GM18508 (cell line): Measurements from ENCODE around the gene NUTM2E.
"Not testable (repeated sequence)": the region's sequence is repeated elsewhere in the genome, so short reads cannot be mapped to it uniquely, and the experiment has no call there.

Source experiments
- ATAC-seq: cut with Tn5 transposase; IDR thresholded peaks from one replicate; pipeline ENCODE4 v1.9.1; 2021; ENCODE audit warnings: moderate number of reproducible peaks; ENCODE audit not compliant: insufficient read depth, unreplicated experiment

Gene NUTM2E, protein sequence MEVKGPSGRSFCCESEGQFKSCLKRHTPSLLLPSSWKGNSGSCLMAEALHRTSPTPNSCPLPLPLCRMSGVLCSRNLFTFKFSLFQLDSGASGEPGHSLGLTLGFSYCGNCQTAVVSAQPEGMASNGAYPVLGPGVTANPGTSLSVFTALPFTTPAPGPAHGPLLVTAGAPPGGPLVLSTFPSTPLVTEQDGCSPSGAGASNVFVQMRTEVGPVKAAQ (N-terminal part only)

DNA sequence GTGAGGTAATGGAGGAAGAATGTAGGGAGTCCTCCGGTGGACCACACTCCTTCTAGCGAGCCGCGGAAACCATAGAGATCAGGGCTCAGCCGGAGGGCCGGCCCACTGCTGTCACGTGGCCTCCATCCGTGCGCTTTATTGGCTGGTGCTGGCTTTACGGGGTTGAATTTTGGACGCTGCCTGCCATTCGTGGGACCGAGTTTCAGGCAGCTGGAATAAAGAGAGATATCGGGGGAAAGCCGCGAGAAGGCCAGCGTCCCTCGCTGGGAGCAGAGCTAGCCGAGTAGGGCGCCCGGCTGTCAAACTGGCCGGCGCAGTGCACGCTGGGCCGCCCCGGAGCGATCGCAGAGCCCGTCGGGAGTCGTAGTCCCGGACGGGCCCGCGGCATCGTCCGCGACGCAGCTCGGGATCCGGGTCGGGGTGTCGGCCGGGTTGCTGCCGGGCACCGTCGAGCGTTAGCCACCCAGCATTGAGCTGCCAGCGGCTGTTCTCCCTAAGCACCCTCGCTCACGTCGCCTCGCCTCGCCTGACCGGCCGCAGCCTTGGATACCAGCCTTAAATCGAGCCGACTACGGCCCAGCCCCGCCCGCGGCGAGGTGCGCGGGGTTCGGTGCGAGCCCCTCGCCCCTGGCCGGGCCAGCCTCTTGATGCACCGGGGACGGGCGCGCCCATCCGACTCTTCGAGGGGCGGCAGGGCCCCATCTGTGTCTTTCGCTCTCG lies at the start of gene NUTM2E:
Gene NUTM2E (plus strand): TSS at position 244 of the 720 bp plus-strand sequence. CDS start 15,002 bp downstream, outside the sequence.
- ATAC-seq = peak; percentile 91

DNA sequence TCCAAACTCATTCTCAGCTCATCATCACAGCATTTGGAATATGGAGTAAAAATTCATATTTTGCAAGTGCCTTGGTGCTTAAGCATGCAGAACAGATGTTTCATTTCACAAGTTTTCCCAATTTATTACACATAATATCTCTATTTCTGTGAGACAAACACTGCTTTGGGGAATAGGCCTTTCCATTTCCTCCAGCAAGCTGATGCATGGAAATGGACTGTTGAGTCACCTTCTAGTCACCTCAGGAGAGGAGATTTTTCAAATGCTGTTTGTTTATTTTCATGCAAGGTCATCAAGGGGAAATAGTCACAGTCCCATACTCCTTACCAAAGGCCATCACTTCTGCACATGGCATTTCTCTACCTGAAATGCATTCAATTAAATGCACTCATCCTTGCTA lies 48.5 kb upstream of the NUTM2E start:
- ATAC-seq = not testable (repeated sequence)

DNA sequence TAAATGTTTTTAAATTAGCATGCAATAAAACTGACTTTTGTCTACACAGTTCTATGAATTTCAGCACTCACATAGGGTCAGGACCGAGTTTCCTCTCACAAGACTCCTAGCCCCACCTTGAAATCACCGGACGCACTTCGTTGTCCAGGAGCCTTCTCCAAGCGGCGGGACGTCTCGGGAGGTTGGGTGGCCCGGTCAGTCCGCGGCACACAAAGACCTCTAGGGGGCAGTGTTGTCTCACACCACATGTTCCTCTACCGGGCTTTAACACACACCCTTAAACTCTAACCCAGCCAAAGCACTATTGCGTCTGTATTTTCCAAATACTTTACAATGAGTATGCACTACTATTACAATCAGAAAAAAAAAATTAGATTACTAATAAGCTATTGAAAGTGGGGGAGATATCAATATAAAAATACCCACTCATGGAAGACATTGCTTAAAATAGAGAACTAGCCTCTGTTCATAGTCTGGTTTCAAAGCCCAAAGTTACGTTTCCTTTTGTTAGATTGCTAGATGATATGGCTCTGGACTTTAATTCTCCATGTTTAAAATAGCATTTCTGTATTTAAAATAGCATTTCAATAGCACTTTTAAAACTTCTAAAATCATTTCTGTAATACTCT lies 47.1 kb upstream of the NUTM2E start:
- not testable (repeated sequence) for ATAC-seq

DNA sequence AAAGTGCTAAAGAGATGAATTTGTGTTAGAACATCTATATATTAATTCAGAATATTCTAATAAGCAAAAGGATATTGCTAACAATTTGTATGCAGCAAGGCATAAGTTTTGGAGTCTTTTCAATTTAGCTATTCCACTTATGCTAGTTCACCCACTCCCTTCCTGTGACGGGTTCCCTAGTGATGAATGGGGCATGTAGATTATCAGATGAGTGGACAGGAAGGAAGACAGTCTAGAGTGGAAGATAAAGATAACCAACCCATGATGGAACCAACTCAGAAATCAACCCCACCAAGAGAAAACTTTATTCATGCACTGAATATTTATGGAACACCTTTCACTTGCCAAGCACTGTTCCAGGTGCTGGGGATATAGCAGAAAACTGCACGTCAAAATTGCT lies 46.5 kb upstream of the NUTM2E start:
- not testable (repeated sequence) for ATAC-seq

DNA sequence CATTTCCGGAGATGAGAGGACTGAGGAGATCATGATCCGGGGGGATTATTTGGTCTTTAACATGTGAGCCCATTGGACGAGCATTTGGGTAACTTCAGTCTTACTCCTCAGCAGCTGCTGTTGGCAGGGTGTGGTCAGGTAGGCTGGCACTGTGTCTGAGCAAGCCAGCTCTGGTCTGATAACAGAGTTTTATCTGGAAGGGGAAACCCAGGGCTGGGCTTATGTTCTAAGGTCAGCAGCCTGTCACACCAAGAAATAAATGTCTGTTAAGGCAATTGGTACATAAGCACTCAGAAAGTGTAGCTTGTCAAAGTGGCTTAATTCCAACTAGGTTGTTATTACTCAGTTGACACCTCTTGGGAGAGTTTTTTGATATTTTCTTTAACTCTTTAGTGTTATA lies 45.0 kb upstream of the NUTM2E start:
- not testable (repeated sequence) for ATAC-seq

DNA sequence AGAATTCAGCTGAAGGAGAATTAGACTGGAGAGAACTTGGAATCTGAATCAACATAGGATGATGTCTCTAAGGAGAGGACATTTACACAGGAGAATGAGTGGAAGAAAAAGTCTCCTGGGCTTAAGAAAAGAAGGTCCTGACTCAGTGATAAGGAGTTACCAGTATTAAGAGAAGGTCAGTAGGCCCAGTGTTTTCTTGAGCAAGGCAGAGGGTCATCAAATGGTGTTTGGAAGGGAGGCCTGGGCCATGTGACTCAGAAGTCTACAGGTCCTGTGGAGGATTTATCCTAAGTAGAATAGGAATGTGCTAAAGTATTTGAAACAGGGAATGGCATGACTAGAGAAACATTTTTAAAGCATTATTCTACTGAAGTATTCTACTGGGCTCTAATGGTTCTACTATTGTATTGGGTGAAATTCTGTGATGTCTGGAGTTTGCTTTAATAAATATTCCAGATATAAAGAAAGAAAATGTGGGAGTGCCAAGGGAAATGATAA lies 39.0 kb upstream of the NUTM2E start:
- not testable (repeated sequence) for ATAC-seq

DNA sequence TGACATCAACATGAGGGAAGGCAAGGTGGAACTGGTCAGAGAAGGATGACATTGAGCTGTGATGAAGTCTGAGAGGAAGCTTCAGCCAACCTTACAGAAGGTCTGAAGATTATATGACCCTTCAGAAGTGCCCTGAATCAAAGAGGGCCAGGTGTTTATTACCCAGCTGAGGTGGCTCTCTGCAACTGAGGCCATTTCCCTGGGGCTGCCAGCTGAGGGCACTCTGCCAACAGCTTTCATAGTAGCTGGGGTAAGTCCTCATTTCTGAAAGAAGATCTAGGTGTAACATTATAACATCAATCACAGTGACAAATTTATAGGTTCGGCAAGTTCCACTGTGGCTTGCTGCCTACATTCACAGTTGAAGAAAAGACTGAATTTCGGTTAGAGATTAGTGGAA lies 37.2 kb upstream of the NUTM2E start:
- not testable (repeated sequence) for ATAC-seq

DNA sequence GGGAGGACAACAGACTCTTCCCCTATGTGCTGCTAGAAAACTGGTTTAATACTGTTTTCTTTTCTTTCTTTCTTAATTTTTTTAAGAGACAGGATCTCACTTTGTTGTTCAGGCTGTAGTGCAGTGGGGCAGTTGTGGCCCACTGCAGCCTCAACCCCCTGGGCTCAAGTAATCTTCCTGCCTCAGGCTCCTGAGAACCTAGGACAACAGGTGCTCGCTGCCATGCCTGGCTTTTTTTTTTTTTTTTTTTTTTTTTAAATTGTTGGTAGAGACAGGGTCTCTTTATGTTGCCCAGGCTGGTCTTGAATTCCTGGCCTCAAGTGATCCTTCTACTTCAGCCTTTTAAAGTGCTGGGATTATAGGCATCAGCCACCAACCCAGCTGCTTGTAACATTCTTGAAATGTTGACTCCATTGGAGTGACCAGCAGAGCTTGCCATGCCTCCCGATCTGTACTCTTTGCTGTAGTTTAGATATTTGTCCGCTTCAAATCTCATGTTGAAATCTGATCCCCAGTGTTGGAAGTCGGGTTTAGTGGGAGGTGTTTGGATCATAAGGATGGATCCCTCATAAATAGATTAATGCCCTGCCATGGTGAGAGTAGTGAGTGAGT lies 34.5 kb upstream of the NUTM2E start:
- not testable (repeated sequence) for ATAC-seq

DNA sequence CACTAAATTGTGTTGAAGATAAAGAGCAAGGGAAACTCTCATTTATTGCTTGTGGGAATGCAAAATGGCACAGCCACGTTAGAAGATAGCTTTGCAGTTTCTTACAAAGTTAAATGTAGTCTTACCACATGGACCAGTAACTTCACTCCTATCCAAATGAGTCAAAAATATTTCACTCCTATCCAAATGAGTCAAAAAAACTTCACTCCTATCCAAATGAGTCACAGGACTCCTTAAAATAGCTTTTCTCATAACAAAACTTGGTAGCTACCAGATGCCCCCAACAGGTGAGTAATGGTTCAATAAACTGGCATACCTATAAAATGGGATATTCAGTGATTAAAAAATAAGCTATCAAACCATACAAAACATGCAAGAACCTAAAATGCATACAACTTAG lies 27.2 kb upstream of the NUTM2E start:
- ATAC-seq = peak; percentile 72

DNA sequence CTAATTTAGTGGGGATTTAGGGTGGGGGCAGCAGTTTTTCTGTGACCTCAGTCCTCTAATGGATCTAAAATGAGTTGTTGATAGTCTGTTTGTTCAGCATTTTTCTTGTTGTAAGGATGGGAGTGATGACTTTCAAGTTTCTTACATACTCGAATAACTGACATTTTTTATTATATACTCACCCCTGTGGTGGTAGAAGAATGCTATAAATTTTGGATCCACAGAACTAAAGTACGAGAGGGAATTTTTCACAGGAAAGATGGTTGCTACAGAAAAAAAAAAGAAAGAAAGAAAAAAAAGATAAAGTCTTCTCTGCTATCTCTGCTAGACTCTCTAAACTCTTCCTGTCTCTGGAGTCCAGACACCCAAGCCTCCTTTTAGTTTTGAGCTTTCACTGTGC lies 20.7 kb upstream of the NUTM2E start:
- not testable (repeated sequence) for ATAC-seq

DNA sequence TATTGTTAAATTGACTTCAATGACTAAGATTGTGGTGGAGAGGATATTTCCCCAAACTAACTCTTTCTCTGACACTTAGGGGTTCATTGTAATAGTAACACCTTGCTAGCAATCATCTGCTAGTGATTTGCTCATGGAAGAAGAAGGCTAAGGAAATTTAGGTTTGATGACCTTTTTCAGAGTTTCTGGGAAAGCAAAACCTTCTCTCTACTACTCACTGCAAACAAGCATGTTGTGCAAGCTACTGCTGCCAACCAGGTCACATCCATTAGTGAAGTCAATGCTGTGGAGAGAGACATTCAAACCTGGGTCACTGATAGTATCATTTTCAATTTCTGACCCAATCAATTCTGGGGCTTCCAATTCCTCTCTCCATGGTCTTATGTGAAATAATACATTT lies 14.6 kb upstream of the NUTM2E start:
- ATAC-seq = not testable (repeated sequence)

DNA sequence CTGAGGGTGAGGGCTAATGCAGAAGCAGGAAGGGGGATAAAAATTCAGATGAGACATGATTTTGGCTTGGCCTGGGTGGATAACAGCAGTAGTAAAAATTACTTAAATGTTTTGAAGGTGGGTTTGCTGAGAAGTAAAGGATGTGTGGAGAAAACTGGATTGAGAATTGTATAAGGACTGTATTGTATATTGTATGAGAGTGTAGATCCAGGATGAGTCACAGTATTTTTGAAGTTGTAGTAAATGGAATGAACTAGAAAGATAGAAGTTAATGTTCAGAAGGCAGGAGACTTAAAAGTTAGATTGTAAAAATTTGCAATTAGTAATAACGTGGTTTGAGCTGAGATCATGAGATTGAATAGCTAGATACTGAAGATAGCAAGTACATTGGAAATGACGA lies 10.2 kb upstream of the NUTM2E start:
- ATAC-seq = not testable (repeated sequence)

DNA sequence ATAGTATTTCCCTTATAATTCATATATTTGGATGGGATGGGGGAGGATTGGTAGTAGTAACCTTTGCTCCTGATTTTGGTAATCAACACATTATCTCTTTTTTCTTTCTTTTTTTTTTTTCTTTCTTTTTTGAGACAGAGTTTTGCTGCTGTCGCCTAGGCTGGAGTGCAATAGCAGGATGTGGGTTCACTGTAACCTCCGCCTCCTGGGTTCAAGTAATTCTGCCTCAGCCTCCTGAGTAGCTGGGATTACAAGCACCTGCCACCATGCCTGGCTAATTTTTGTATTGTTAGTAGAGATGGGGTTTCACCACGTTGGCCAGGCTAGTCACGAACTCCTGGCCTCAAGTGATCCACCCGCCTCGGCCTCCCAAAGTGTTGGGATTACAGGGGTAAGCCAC lies 3.2 kb upstream of the NUTM2E start:
- not testable (repeated sequence) for ATAC-seq

DNA sequence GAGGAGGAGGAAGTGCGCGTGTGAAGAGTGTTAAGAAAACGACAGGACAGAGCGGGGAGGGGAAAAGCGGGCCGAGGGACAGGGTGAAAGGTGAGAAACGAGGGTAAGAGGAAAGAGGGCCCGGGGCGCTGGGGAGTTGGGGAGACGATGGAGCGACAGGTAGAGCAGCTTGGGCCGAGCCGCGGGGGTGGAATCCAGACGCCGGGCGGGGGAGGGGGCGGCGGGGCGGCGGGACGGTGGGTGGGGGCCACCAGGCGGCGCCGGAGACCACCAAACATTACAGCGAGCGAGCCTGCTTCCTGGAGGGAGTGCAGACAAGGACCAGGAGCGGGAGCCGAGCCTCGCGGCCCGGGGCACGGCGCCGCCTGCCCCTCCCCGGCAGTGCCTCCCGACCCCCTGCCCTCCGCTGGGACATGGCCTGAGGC lies 940 bp upstream of the NUTM2E start:
- ATAC-seq = not testable (repeated sequence)

DNA sequence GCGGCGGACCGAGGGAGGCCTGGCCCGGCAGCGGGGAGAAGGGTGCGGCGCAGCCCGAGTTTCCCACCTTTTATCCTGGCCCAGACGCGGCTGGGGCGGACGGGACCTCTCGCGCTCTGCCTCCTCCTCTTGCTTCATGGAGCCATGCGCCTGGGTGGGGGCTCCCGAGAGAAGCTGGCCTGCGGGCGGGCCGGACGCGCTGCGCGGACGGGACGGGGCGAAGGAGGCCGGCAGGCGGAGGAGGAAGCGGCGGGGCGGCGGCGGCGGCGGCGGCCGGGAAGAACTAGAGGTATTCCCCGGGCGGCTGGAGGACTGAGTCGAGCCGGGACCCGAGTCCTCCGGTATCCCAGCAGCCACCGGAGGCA lies 426 bp upstream of the NUTM2E start:
- not testable (repeated sequence) for ATAC-seq

DNA sequence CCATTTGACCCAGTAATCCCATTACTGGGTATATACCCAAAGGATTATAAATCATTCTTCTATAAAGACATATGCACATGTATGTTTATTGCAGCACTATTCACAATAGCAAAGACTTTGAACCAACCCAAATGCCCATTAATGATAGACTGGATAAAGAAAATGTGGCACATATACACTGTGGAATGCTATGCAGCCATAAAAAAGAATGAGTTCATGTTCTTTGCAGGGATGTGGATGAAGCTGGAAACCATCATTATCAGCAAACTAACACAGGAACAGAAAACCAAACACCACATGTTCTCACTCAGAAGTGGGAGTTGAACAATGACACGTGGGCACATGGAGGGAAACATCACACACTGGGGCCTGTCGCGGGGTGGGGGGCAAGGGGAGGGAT lies 7.3 kb downstream of the NUTM2E start:
- ATAC-seq = not testable (repeated sequence)

DNA sequence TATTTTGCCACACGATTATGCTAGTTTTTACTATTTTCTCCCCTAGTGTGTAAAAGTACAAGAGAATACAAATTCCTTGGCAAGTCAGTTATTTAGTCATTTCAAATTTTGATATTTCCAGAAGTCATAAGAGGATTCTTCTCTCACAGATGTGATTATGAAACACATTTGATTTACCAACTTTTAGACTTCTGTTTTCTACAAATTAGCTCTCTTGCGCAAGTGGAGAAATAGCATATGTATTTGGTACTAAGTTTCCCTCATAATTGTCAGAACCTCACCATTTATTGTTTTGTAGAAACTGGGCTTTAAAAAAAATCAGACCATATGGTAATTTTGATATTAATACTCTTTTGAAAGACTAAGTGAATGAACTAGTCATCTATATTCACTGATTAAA lies 9.4 kb downstream of the NUTM2E start:
- not testable (repeated sequence) for ATAC-seq

DNA sequence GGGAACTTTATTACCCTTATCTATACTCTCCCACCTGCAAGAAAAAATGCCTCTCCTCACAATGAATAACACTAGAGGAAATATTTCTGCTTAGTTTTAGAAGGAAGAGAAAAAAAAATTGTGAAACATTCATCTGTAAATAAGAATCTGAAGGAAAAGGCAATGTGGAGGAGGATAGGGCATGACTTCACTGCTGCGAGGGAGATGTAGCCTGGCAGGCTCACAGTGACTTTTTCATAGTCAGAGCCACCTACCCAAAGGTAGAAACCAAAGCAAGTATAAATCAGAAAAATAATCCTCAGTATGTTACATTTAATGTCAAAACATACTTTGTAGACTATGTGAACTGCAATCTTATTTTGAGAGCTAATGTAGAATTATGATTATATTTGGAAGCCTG lies 10.4 kb downstream of the NUTM2E start:
- ATAC-seq = not testable (repeated sequence)

DNA sequence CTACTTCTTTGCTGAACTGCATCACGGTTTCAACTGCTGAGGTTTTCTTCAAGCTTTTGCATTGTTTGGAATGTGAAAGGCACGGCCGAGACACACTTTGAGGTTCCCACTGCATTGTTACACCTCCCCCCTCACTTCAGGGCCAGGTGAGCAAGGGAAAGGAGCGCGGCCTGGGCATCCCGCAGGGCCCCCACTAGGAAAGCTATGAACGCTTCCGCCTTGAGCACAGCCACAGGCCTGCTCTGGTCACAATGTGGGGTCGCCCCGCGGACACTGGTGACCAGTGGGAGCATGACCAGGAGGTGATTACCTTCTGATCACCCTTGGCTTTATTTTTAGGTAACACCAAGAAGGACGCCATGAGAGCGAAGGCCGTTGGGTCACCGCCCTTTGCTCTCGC lies 11.9 kb downstream of the NUTM2E start:
- not testable (repeated sequence) for ATAC-seq

DNA sequence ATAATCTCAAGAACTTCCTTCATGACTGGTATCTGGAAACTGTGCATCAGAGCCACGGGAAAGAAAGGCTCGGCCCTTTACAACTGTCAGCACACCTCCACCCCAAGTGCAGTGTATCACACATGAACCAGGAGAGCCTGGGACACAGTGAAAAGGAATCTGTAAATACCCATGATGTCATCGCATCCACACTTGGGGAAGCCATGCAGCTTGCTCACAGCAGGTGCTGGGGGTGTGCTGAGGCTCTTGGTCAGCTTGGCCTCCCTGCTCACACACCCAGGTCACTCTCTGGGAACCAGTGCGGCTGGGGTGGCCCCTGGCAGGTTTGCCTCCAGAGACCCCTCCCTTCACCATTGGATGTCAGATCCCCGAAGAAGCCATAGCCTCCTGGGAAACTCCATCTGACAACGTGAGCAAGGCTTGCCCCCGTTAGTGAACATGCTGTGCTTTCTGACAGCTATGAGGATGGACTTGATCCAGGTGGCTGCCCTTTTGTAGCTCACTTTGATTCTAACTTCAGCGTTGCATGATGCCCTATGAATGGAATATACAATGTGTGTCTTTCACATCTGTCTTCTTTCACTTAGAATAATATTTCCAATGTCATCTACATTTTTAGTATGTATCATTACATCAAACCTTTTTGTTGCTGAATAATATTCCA lies 26.8 kb downstream of the NUTM2E start:
- not testable (repeated sequence) for ATAC-seq
